Left forelimb (tissue), 1 donor: ENCODE data around the gene LMNA.
"Not testable (repeated sequence)": the region's sequence is repeated elsewhere in the genome, so short reads cannot be mapped to it uniquely, and the experiment has no call there.

Source experiments
- DNase-seq: peaks from one replicate; pipeline ENCODE4 v3.0.0-alpha.2; 2018; ENCODE audit warnings: low spot score

LMNA gene

GRCh38 chr1:156162430-156163037 lies 48.0 kb downstream of the LMNA start:
- no peak for DNase-seq

- no peak for DNase-seq
These were observed 49.2 kb downstream of the LMNA start for GRCh38 chr1:156163712-156164111.

DNA sequence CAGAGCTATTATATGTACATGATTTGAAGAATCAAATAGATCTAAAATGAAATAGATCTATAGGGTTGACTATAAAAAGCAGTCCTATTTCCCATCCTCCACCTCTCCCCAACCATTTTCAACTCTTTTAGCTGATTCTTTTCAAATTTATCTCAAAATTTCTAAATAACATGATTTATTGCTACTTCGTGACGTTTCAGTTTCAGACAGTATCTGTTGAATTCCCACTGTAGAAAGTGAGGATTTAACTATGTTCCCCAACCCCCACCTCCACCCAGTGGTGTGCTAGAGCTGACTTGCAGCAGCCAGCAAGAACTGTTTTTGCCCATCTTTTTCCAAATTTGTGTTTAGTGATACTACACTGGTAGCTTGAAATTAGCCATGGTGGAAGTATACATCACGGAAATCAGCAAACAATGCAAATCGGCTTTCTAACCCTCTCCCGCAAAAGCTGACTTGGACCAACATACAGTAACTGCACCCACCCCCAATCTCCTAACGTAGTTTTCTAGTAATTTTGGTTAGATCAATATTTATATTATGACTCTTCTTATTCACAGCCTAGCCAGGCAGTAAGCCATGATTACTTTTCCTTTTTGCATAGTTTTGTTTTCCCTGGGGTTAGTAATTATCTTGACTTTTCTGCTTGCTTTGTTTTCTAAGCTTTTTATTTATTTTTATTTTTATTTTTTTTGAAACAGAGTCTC lies 49.8 kb downstream of the LMNA start:
- no peak for DNase-seq

DNA sequence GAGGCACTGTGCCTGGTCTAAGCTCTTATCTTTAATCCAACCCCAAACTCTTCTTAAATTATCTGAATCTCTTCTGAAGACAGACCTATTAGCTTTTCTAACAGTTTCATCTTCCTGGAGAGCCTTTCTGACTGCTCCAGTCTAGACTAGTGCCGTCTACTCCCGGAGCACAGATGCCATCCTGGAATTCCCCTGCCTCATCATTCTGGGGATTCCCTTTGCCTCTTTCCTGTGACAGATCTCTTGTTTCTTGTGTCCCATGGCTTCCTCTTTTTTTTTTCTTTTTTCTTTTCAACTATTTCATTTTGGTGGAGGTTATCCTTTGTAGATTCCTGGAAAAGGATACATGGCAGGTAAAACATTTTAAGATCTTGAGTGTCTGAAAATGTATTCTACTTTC lies 50.6 kb downstream of the LMNA start:
- DNase-seq, result no peak

DNA sequence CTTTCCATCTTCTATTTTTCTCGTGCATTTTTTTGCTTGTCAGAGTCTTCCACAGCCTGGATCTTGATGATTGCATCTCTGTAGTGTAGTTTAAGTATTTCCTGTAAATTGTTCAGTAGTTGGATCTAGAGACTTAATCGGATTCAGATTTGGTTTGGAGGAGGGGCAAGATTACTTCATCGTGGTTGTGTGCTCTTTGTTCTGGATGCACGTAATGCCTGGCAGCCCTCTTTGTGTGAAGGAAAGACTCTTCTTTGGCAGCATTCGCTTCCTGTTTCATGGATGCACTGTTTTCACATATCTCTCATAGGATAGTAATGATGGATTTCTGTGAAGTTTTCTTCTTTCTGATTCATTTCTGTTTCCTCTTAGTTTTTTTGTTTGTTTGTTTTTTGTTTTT lies 53.0 kb downstream of the LMNA start:
- no peak for DNase-seq

- no peak for DNase-seq
These were observed 58.4 kb downstream of the LMNA start for GRCh38 chr1:156172696-156173470.

DNA sequence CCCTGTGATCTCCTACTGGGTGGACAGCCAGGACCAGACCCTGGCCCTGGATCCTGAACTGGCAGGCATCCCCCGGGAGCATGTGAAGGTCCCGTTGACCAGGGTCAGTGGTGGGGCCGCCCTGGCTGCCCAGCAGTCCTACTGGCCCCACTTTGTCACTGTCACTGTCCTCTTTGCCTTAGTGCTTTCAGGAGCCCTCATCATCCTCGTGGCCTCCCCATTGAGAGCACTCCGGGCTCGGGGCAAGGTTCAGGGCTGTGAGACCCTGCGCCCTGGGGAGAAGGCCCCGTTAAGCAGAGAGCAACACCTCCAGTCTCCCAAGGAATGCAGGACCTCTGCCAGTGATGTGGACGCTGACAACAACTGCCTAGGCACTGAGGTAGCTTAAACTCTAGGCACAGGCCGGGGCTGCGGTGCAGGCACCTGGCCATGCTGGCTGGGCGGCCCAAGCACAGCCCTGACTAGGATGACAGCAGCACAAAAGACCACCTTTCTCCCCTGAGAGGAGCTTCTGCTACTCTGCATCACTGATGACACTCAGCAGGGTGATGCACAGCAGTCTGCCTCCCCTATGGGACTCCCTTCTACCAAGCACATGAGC lies 62.2 kb downstream of the LMNA start:
- DNase-seq, result no peak

DNA sequence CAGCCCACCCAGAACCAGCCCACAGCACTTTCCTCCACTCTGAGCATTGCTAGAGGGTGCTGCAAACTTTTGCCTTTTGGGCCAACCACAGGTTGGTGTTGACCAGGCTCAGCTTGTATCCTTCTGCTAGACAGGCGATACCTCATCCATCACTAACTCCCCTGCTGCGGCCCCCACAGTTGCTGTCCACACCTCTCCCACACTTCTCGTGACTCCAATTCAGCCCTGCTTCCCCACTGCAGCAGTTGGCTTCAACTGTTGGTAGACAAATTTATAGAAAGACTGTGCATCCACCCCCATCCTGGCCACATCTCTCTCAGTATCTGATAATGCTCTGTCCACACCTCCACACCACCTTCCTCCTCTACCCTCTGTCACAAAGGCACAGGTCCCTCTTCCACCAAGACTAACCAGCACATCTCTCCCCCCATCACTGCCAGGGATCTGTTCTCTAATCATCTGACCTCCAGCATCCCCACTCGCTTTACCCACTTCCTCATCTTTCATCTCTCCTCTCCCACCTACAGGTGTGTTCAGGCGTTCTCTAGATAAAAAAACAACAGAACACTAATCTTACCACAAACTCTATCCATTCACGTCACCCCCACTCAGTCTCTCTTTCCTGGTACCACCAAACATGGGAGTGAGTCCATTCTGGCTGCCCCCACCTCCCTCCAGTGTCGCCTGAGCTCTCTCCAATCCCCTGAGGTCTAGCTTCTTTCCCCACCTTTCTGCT lies 63.6 kb downstream of the LMNA start:
- DNase-seq, result no peak

GRCh38 chr1:156180471-156180870 lies 66.0 kb downstream of the LMNA start:
- DNase-seq, result no peak

- not testable (repeated sequence) for DNase-seq
These were observed 66.9 kb downstream of the LMNA start for GRCh38 chr1:156181391-156181924.

DNA sequence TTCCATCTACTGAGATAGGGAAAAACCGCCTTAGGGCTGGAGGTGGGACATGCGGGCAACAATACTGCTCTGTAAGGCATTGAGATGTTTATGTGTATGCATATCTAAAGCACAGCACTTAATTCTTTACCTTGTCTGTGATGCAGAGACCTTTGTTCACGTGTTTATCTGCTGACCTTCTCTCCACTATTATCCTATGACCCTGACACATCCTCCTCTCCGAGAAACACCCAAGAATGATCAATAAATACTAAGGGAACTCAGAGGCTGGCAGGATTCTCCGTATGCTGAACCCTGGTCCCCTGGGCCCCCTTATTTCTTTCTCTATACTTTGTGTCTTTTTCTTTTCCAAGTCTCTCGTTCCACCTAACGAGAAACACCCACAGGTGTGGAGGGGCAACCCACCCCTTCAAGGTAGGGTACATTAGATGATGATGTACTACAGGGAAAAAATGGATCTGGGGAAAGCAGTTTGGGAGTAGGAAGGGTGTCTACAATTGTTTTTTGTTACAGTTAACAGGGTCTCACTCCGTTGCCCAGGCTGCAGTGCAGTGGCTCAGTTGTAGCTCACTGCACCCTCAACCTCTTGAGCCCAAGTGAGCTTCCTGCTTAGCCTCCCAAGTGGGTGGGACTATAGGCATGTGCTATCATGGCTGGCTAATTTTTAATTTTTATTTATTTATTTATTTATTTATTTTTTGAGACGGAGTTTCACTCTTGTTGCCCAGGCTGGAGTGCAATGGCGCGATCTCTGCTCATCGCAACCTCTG lies 67.7 kb downstream of the LMNA start:
- not testable (repeated sequence) for DNase-seq

GRCh38 chr1:156186347-156187177 lies 72.1 kb downstream of the LMNA start:
- DNase-seq, result not testable (repeated sequence)
